ENCODE measurements around the gene LRP8.

Gene LRP8

DNA sequence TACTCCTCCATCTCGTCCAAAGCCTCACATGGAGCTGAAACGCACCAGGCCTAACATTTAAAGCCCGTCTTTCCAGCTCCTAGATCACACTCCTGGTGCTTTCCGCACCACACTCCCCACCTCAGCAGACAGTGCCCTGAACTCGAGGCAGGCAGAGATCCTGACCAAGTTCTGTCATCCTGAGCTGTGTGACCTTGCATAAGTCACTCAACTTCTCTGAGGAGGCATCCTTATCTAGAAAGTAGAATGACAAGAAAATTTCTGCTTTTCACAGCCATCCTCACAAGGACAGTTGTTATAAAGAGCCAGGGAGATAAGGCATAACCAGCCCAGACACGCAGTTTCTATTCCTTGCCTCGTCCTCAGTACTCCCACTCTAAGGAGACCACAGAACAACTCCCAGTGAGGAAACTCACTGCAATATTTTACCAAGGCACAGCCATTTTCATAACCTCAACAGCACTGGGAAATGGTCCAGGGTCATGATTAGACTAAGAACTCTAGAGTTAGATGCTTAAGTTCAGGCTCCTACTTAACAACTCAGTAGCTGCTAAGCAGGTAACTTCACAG, 3.1 kb downstream of the LRP8 start:
- H2AK5ac ChIP-seq (ENCODE audit: low read length), result no peak overlapping the region
- no peak overlapping the region for H2BK5ac ChIP-seq (ENCODE audit: low read depth, low read length, poor library complexity)
- no CpG with 5 or more reads among the region's 7 CpGs for WGBS (ENCODE audit: extremely low coverage, insufficient coverage, insufficient read length)
- no peak for DNase-seq
- H3K23ac ChIP-seq (ENCODE audit: low read length), result no peak overlapping the region
- peaks cover 17 to 25% of the 10 kb centered on the region in 2 experiments for H3K4me1 ChIP-seq (ENCODE audit: control insufficient read depth in 1 of 2, insufficient read depth in 2 of 2, low read length in 2 of 2)
- H2BK12ac ChIP-seq (ENCODE audit: low read length), result no peak overlapping the region
- no peak overlapping the region for H3K4ac ChIP-seq (ENCODE audit: low read depth, low read length)
- H3K14ac ChIP-seq (ENCODE audit: low read length), result no peak overlapping the region
- H3K79me2 ChIP-seq (ENCODE audit: control insufficient read depth, insufficient read depth, low read length, poor library complexity), result no peaks in the 10 kb centered on the region
- H3K27me3 ChIP-seq (ENCODE audit: insufficient read depth, low read length), result peaks cover 4% of the 10 kb centered on the region
- no peak overlapping the region for H4K12ac ChIP-seq (ENCODE audit: low read depth, low read length)
- H3K18ac ChIP-seq (ENCODE audit: low read length), result no peak overlapping the region
- no peak overlapping the region for H3K27ac ChIP-seq (ENCODE audit: low read depth, low read length)
- H2AFZ ChIP-seq (ENCODE audit: insufficient read depth, low read length, poor library complexity), result no peak overlapping the region
- H3K79me1 ChIP-seq (ENCODE audit: low read length), result peaks cover 4% of the 10 kb centered on the region
- no peak overlapping the region for H3K4me2 ChIP-seq (ENCODE audit: low read length)
- H3K4me3 ChIP-seq (ENCODE audit: low read depth, low read length), result no peak overlapping the region
- no peak overlapping the region for H4K8ac ChIP-seq (ENCODE audit: low read depth, low read length)
- H2BK120ac ChIP-seq (ENCODE audit: insufficient read depth, low read length, poor library complexity), result no peak overlapping the region
- H3K36me3 ChIP-seq (ENCODE audit: control insufficient read depth in 1 of 2, insufficient read depth in 2 of 2, low read length in 2 of 2), result no peaks in the 10 kb centered on the region
- H4K91ac ChIP-seq (ENCODE audit: low read depth, low read length), result no peak overlapping the region
- H3K9me3 ChIP-seq (ENCODE audit: insufficient read depth, low read depth, low read length), result no peaks in the 10 kb centered on the region
- no peak overlapping the region for H3K9ac ChIP-seq (ENCODE audit: low read length)

DNA sequence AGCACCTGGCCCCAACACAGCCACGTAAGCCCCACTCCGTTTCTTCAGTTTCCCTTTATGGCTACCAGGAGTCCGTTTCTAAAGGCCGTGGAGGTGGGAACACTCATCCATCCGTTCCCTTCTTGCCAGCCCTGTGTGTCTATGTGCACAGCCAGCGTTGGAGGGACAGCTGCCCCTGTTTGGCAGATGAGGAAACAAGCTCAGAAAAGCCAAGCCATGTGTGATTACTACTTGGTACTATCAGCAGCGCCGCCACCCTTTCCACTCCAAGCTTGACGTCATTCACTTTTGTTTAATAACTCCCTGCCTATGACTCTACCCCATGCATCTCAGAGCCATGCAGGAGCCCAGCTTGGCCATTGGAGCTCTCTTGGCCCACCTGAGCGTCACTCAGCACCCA, 3.5 kb downstream of the LRP8 start:
- no peak overlapping the region for H4K12ac ChIP-seq (ENCODE audit: low read depth, low read length)
- H2AK5ac ChIP-seq (ENCODE audit: low read length), result no peak overlapping the region
- H2BK120ac ChIP-seq (ENCODE audit: insufficient read depth, low read length, poor library complexity), result no peak overlapping the region
- H3K9ac ChIP-seq (ENCODE audit: low read length), result no peak overlapping the region
- H3K4me3 ChIP-seq (ENCODE audit: low read depth, low read length), result no peak overlapping the region
- H4K8ac ChIP-seq (ENCODE audit: low read depth, low read length), result no peak overlapping the region
- peaks cover 4% of the 10 kb centered on the region for H3K79me1 ChIP-seq (ENCODE audit: low read length)
- no peaks in the 10 kb centered on the region for H3K9me3 ChIP-seq (ENCODE audit: insufficient read depth, low read depth, low read length)
- H3K23ac ChIP-seq (ENCODE audit: low read length), result no peak overlapping the region
- H3K79me2 ChIP-seq (ENCODE audit: control insufficient read depth, insufficient read depth, low read length, poor library complexity), result no peaks in the 10 kb centered on the region
- no peak overlapping the region for H2AFZ ChIP-seq (ENCODE audit: insufficient read depth, low read length, poor library complexity)
- no peak overlapping the region for H3K14ac ChIP-seq (ENCODE audit: low read length)
- no peak overlapping the region for H3K18ac ChIP-seq (ENCODE audit: low read length)
- WGBS (ENCODE audit: extremely low coverage, insufficient coverage, insufficient read length), result no CpG with 5 or more reads among the region's 10 CpGs
- no peak overlapping the region for H3K4me2 ChIP-seq (ENCODE audit: low read length)
- no peak overlapping the region for H2BK12ac ChIP-seq (ENCODE audit: low read length)
- no peak overlapping the region for H3K4ac ChIP-seq (ENCODE audit: low read depth, low read length)
- H3K27me3 ChIP-seq (ENCODE audit: insufficient read depth, low read length), result peaks cover 4% of the 10 kb centered on the region
- no peak overlapping the region for H3K27ac ChIP-seq (ENCODE audit: low read depth, low read length)
- H3K4me1 ChIP-seq (ENCODE audit: control insufficient read depth in 1 of 2, insufficient read depth in 2 of 2, low read length in 2 of 2), result peaks cover 17 to 25% of the 10 kb centered on the region in 2 experiments
- no peaks in the 10 kb centered on the region for H3K36me3 ChIP-seq (ENCODE audit: control insufficient read depth in 1 of 2, insufficient read depth in 2 of 2, low read length in 2 of 2)
- H4K91ac ChIP-seq (ENCODE audit: low read depth, low read length), result no peak overlapping the region
- no peak for DNase-seq
- no peak overlapping the region for H2BK5ac ChIP-seq (ENCODE audit: low read depth, low read length, poor library complexity)

GRCh38 chr1:53323316-53323715, 4.6 kb downstream of the LRP8 start:
- no peak for DNase-seq
- WGBS (ENCODE audit: extremely low coverage, insufficient coverage, insufficient read length), result no CpG with 5 or more reads among the region's 11 CpGs
- Histone ChIP-seq H4K12ac (ENCODE audit: low read depth, low read length) (no peak overlapping the region), H3K79me1 (ENCODE audit: low read length) (peaks cover 4% of the 10 kb centered on the region), H2BK12ac (ENCODE audit: low read length) (no peak overlapping the region), H3K79me2 (ENCODE audit: control insufficient read depth, insufficient read depth, low read length, poor library complexity) (no peaks in the 10 kb centered on the region), H3K18ac (ENCODE audit: low read length) (no peak overlapping the region), H4K91ac (ENCODE audit: low read depth, low read length) (no peak overlapping the region), H2AK5ac (ENCODE audit: low read length) (no peak overlapping the region), H3K4me3 (ENCODE audit: low read depth, low read length) (no peak overlapping the region), H3K4ac (ENCODE audit: low read depth, low read length) (no peak overlapping the region), H3K36me3 (ENCODE audit: control insufficient read depth in 1 of 2, insufficient read depth in 2 of 2, low read length in 2 of 2) (no peaks in the 10 kb centered on the region), H2BK5ac (ENCODE audit: low read depth, low read length, poor library complexity) (no peak overlapping the region), H3K9me3 (ENCODE audit: insufficient read depth, low read depth, low read length) (no peaks in the 10 kb centered on the region), H3K4me1 (ENCODE audit: control insufficient read depth in 1 of 2, insufficient read depth in 2 of 2, low read length in 2 of 2) (peaks cover 15 to 20% of the 10 kb centered on the region in 2 experiments), H3K27ac (ENCODE audit: low read depth, low read length) (no peak overlapping the region), H3K9ac (ENCODE audit: low read length) (no peak overlapping the region), H3K27me3 (ENCODE audit: insufficient read depth, low read length) (peaks cover 4% of the 10 kb centered on the region), H3K14ac (ENCODE audit: low read length) (no peak overlapping the region), H4K8ac (ENCODE audit: low read depth, low read length) (no peak overlapping the region), H3K23ac (ENCODE audit: low read length) (no peak overlapping the region), H2BK120ac (ENCODE audit: insufficient read depth, low read length, poor library complexity) (no peak overlapping the region), H3K4me2 (ENCODE audit: low read length) (no peak overlapping the region), H2AFZ (ENCODE audit: insufficient read depth, low read length, poor library complexity) (no peak overlapping the region)

- peaks cover 9 to 13% of the 10 kb centered on the region in 2 experiments for H3K4me1 ChIP-seq (ENCODE audit: control insufficient read depth in 1 of 2, insufficient read depth in 2 of 2, low read length in 2 of 2)
- no peaks in the 10 kb centered on the region for H3K36me3 ChIP-seq (ENCODE audit: control insufficient read depth in 1 of 2, insufficient read depth in 2 of 2, low read length in 2 of 2)
- H3K4me2 ChIP-seq (ENCODE audit: low read length), result no peak overlapping the region
- no peak overlapping the region for H3K18ac ChIP-seq (ENCODE audit: low read length)
- H3K9me3 ChIP-seq (ENCODE audit: insufficient read depth, low read depth, low read length), result no peaks in the 10 kb centered on the region
- no peak overlapping the region for H4K8ac ChIP-seq (ENCODE audit: low read depth, low read length)
- H3K4ac ChIP-seq (ENCODE audit: low read depth, low read length), result no peak overlapping the region
- no peak for DNase-seq
- no peaks in the 10 kb centered on the region for H3K79me2 ChIP-seq (ENCODE audit: control insufficient read depth, insufficient read depth, low read length, poor library complexity)
- H4K12ac ChIP-seq (ENCODE audit: low read depth, low read length), result no peak overlapping the region
- H2BK5ac ChIP-seq (ENCODE audit: low read depth, low read length, poor library complexity), result no peak overlapping the region
- H3K27me3 ChIP-seq (ENCODE audit: insufficient read depth, low read length), result peaks cover 4% of the 10 kb centered on the region
- H3K9ac ChIP-seq (ENCODE audit: low read length), result no peak overlapping the region
- no peak overlapping the region for H3K27ac ChIP-seq (ENCODE audit: low read depth, low read length)
- WGBS (ENCODE audit: extremely low coverage, insufficient coverage, insufficient read length), result no CpG with 5 or more reads among the region's 11 CpGs
- no peak overlapping the region for H2BK12ac ChIP-seq (ENCODE audit: low read length)
- H2AK5ac ChIP-seq (ENCODE audit: low read length), result no peak overlapping the region
- H3K4me3 ChIP-seq (ENCODE audit: low read depth, low read length), result no peak overlapping the region
- peaks cover 3% of the 10 kb centered on the region for H3K79me1 ChIP-seq (ENCODE audit: low read length)
- no peak overlapping the region for H3K23ac ChIP-seq (ENCODE audit: low read length)
- no peak overlapping the region for H2AFZ ChIP-seq (ENCODE audit: insufficient read depth, low read length, poor library complexity)
- no peak overlapping the region for H2BK120ac ChIP-seq (ENCODE audit: insufficient read depth, low read length, poor library complexity)
- H3K14ac ChIP-seq (ENCODE audit: low read length), result no peak overlapping the region
- H4K91ac ChIP-seq (ENCODE audit: low read depth, low read length), result no peak overlapping the region
These were observed 5.9 kb downstream of the LRP8 start for GRCh38 chr1:53321776-53322602.
